Measurements from ENCODE around the gene RAPGEF5.

RAPGEF5 gene

DNA sequence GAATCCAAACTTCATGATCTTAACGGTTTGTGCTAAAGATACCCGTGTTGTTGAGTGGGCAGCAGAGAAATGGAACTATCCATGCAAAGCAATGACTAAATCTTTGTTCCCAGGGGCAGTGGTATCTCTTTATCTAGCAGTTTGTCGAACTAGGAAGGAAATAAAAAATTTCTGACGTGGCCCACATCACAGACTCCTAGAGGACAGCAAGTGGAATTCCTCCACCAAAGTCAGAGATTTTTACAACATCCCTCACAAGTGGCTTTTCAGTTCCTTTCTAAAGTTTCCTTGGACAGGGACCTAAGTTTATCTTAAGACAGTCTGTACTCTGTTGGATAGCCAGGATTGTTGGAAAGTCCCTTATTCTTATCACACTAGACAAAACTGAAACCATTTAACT is 136.0 kb downstream of the RAPGEF5 start:
- TF ChIP-seq, protein P1, sequence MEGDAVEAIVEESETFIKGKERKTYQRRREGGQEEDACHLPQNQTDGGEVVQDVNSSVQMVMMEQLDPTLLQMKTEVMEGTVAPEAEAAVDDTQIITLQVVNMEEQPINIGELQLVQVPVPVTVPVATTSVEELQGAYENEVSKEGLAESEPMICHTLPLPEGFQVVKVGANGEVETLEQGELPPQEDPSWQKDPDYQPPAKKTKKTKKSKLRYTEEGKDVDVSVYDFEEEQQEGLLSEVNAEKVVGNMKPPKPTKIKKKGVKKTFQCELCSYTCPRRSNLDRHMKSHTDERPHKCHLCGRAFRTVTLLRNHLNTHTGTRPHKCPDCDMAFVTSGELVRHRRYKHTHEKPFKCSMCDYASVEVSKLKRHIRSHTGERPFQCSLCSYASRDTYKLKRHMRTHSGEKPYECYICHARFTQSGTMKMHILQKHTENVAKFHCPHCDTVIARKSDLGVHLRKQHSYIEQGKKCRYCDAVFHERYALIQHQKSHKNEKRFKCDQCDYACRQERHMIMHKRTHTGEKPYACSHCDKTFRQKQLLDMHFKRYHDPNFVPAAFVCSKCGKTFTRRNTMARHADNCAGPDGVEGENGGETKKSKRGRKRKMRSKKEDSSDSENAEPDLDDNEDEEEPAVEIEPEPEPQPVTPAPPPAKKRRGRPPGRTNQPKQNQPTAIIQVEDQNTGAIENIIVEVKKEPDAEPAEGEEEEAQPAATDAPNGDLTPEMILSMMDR (conservative IDR thresholded peaks at IDR 0.05): no peak
- TF ChIP-seq ZFX (IDR thresholded peaks at IDR 0.05): no peak

DNA sequence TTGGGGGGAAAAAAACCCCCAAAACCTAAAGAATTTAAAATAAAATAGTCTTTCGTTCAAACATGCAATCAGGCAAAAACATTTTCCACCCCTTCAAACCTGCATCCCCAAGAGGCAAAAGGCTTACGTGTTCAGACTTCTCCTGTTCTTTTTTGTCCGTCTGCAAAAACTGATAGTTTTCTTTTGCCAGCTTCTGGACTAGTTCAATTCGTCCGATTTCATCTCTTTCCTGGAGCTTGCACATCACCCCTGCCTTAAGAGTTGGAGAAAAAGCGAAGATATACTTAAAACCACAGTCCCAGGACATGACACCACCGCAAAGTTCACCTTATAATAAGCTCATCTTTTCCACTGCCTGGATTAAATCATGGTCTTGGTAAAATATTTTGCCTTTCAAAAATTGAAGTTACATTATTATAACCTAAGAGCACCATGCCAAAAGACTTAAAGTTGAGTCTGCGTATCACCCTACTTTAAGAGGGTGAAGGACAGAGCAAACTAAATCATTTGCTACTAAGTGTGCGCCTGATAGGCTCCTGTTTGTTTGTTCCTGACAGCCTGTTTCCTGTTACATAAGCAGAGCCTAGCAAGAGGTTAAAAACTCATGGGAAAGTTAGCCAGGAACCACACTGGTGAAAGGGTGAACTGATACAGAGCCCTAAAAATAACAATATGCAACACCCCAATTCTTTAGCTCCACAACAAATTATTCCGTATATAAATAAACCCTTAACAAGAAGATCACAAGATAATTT is 137.0 kb downstream of the RAPGEF5 start:
- TF ChIP-seq ZFX (IDR thresholded peaks at IDR 0.05): no peak
- TF ChIP-seq, protein P1 (conservative IDR thresholded peaks at IDR 0.05): no peak
- no peak overlapping the region for H3K27ac ChIP-seq

More for the DNA sequence above, 136.0 kb downstream of the RAPGEF5 start:
- no peak overlapping the region for H3K27ac ChIP-seq

DNA sequence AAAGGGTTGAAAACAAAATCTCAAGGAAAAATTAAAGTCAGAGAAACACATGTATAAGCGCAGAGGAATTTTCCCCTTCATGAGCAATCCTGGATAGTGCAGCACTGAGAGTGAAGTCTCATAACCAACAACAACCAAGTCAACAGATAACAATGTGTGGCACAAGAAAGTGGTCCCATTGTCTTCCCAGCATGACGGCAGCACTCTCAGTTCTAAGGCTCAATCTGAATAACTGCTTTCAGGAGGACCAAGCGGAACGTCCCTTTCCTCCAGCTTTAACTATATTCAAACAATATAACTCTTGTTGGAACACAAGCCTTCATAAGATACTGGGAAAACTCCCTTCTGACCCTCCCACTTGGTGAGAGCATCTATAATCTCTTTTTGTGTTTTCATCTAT is 137.9 kb downstream of the RAPGEF5 start:
- H3K27ac ChIP-seq: no peak overlapping the region
- no peak for TF ChIP-seq ZFX (IDR thresholded peaks at IDR 0.05)
- TF ChIP-seq, protein P1 (conservative IDR thresholded peaks at IDR 0.05): no peak

DNA sequence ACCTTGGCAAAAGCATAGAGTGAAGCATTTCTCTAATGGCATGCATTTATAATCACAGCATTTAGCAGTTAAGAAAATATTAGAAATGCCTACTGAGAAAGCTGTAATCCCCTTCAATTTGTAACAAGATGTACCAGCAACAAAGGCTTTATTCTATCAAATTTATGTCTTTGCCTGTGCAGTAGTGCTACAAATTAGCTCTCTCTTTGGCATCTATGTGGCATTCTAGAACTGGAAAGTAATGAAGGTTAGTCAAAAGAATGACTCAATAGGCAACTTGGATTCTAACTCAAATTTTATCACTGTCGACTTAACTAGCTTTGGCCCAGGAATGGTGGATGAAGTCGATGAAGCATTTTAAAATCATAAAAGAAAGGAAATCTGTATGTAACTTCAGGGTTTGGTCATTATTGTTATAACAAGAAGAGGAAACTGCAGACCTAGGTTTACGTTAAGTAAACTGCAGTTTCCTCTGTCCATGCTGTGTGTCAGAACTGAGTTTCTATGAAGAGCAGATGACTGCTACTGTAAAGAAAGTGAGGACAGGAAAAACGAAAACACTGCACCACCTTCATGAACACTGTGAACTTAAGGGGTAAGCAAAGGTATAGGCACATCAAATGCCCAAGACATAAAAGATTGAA is 140.0 kb downstream of the RAPGEF5 start:
- TF ChIP-seq ZFX (IDR thresholded peaks at IDR 0.05): no peak
- TF ChIP-seq, protein P1 (conservative IDR thresholded peaks at IDR 0.05): no peak
- no peak overlapping the region for H3K27ac ChIP-seq

DNA sequence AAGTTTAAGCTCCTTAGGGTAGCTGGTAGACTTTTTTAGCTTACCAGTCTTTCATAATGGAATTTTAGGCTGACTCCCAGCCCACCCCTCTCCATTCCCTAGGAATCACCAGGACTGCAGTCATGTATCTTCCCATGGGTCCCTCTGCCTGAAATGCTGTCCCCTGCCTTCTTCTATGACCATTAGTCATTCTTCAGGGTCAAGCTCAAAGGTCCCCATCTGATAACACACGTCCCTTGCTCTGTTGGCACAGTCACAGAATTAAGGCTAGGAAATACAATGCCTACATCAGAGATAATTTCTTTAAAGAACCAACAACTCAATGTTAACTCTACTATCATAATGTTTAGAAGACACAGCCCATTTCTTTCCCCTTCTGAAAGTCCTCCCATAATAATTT is 140.6 kb downstream of the RAPGEF5 start:
- no peak overlapping the region for H3K27ac ChIP-seq
- TF ChIP-seq ZFX (IDR thresholded peaks at IDR 0.05): no peak
- TF ChIP-seq, protein P1 (conservative IDR thresholded peaks at IDR 0.05): no peak

DNA sequence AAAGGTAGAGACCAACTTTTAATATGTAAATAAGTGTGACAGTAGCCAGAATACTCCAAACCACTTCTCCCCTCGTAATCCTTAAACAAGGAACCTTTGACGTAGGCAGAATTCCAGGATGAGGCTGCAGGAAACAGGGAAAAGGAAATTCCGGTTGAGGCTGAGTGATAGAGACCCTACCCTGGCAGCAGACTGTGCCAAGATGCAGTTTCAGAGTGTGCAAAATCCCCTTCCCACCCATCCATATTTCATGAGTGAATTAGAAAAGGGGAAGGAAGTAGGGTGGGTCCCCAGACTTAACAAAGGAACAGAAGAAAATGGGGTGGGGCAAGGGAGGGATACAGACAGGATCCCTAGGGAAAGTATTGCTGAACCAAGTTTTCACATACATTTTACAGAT is 143.0 kb downstream of the RAPGEF5 start:
- no peak overlapping the region for H3K27ac ChIP-seq

DNA sequence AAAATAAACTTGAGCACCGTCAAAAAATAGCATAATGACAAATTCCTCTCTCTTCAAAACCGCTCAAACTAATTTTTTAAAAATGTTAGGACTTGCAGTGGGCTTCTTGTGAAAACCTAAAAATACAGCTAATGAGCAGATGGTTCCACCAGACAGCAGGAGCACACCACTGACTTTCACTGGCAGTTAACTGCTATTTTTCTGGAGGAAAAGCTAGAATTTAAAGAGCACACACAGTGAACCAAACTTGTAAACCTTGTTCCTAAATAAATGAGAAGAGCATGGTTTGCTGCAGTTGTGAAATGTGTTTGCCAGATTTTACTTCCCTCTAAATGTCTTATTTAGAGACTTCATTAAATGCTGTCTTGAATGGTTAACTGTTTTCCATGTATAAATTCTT is 143.9 kb downstream of the RAPGEF5 start:
- TF ChIP-seq, protein P1 (conservative IDR thresholded peaks at IDR 0.05): no peak
- no peak for TF ChIP-seq ZFX (IDR thresholded peaks at IDR 0.05)
- H3K27ac ChIP-seq: no peak overlapping the region

More for the DNA sequence above, 143.0 kb downstream of the RAPGEF5 start:
- TF ChIP-seq ZFX (IDR thresholded peaks at IDR 0.05): no peak
- TF ChIP-seq, protein P1 (conservative IDR thresholded peaks at IDR 0.05): no peak

All from C4-2B (cell line).